Stimulated activated CD4-positive, alpha-beta T cell treated with anti-CD3 and anti-CD28 coated beads, Interleukin-12 subunit alpha, Interleukin-12 subunit beta, amount 100 ng/mL, for 4 hours (primary cell): Measurements from ENCODE around the gene D2HGDH.
A peak's percentile ranks its signal among the peaks of the same experiment; 100 is the strongest.
"Not testable (repeated sequence)": the region's sequence is repeated elsewhere in the genome, so short reads cannot be mapped to it uniquely, and the experiment has no call there.

Experiments used
- DNase-seq: peaks from one replicate; pipeline ENCODE4 v3.0.0-alpha.2; 2020

D2HGDH gene

DNA sequence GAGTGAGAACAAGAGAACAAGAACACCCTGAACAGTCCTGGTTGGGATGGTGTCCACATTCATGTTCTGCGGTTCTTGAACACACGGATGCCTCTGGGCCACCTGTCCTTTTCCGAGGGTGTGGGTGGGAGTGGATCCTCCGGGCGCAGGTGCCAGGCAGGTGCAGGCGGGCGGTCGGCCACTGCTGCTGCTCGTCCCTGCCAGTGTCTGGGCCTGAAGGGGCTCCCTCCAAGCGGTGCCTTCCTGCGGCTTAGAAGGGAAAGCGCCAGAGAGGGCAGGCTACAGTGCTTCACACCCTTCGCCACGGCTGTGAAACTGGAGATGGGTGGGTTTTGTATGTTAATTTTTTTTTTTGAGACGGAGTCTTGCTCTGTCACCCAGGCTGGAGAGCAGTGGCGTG, 8.0 kb upstream of the D2HGDH start:
- no peak for DNase-seq

DNA sequence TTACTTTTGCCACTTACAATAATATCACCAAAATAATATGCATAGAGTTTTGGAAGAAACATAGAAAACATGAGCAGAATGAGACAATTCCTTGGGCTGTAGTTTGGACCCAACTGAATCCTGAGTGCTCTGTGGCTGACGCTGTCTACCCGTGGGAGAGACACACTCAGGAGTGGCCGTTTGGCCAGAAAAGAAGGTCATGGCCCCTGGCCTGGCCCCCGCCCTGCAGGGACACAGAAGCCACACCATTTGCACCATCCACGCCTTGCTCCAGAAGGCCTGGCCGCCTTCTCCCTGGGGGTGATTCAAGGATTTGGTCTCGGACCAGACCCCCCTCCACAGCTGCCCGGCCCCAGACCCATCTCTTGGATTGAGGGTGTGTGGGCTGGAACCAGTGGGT, 6.4 kb upstream of the D2HGDH start:
- no peak for DNase-seq

DNA sequence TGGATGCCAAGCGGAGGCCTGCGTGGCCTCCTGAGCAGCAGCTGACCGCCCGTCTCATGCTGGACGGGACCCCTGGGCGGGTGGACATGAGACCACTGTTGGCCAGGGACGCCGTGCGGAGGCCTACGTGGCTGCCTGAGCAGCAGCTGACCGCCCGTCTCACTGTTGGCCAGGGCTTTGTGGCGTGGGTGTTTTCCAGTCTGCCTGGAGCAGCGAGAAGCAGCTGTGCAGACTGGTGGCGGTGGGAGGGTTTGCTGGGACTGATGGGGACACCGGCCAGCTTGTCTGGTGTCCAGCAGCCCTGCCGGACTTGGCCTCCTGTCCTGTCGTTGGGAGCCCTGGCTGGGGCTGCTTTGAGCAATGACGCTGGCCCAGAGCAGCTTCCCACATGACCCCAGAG, 5.8 kb upstream of the D2HGDH start:
- no peak for DNase-seq

DNA sequence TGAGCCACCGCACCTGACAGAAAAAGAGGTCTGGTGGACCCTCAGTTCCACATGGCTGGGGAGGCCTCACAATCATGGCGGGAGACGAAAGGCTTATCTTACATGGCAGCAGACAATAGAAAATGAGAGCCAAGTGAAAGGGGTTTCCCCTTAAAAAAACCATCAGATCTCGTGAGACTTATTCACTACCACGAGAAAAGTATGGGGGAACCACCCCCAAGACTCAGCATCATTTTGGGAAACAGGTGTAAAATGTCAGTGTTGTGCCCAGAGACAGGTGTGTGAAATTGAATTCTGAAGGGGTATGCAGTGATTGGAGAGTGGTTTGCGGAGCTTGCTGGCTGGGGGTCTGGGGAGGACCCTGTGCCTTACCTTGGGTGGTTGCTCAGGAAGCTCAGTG, 4.6 kb upstream of the D2HGDH start:
- no peak for DNase-seq

DNA sequence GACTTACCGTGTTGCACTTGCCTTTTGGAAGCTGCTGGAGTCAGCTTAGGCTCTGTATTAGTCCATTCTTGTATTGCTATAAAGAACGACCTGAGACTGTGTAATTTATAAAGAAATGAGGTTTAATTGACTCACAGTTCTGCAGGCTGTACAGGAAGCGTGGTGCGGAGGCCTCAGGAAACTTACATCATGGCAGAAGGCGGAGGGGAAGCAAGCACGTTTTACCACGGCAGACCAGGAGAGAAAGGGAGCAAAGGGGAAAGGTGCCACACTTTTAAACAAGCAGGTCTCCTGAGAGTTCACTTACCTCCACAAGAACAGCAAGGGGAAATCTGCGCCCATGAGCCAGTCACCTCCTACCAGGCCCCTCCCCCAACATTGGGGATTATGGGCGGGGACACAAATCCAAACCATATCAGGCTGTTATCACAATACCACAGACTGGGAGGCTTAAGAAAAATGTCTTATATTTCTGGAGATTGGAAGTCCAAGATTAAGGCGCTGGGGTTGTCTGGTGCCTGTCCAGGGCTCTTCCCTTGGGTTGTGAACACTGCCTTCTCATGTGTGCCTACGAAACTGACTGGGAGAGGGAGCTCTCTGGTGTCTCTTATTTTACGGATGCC, 3.6 kb upstream of the D2HGDH start:
- no peak for DNase-seq

DNA sequence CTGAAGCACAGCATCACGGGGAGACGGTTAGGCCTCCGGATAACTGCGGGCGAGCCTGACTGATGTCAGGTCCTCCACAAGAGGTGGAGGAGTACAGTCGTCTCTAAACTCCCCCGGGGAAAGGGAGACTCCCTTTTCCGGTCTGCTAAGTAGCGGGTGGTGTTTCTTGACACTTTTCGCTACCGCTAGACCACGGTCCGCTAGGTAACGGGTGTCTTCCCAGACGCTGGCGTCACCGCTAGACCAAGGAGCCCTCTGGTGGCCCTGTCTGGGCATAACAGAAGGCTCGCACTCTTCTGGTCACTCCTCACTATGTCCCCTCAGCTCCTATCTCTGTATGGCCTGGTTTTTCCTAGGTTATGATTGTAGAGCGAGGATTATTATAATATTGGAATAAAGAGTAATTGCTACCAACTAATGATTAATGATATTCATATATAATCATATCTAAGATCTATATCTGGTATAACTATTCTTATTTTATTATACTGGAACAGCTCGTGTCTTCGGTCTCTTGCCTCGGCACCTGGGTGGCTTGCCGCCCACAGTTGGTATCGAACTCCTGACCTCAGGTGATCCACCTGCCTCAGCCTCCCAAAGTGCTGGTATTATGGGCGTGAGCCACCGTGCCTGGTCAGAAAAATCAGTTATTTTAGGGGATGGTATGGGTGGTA, 1.8 kb upstream of the D2HGDH start:
- peak; percentile 52 for DNase-seq

DNA sequence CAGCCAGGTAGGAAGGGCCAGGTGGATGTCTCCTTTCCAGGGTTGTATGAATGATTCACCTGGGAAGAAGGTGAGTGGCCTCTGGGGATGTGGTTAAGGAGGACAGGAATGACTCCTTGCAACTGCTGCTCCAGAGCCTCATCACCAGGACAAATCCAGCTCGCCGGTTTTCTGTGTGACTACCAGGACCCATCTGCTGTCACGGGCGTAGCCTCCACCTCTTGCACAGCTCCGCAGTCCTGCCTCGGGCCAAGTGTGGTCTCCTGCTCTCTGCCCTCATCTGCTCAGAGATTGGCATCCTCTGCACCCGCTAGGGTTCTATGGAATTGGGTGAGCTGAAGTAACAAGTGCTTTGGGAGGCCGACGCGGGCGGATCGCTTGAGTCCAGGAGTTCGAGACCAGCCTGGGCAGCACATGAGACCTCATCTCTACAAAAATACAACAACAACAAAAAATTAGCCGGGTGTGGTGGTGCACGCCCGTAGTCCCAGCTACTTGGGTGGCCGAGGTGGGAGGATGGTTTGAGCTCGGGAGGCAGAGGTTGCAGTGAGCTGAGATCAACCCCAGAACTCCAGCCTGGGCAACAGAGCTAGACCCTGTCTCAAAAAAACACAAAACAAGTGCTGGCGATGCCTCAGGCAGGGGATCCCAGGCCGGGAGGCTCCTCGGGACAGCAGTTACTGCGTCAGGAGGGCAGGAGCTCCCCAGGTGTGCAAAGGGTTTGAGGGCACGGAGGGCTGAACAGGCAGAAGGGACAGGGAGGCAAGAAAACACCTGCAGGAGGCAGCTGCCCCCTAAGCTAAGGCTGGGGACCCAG, 831 bp upstream of the D2HGDH start:
- DNase-seq, result no peak

DNA sequence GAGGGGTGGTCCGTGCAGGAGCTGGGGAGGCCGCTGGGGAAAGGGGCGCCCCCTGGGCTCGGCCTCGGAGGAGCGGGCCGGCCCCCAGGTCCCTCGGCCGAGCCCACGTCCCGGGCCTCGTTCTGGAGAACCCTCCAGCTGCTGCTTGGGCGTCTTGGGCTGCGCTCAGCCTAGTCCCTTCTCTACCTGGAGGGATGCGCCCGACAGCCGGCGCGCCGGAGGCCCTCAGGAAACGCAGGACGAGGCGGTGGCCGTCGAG, 293 bp upstream of the D2HGDH start:
- no peak for DNase-seq

DNA sequence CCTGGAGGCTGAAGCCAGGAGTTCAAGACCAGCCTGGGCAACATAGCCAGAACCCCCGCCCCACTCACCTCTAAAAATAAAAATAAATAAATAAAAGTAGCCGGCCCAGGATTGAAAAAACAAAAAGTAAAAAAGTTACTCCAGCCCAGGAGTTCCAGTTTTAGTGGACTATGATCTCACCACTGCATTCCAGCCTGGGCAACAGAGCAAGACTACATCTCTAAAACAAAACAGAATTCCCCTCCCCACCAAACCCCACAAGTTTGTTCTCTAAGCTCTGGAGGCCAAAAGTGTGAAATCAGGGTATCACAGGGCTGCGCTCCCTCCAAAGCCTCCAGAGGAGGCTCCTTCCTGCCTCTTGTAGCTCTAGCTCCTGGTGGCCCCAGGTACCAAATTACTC, 1.7 kb downstream of the D2HGDH start:
- no peak for DNase-seq

DNA sequence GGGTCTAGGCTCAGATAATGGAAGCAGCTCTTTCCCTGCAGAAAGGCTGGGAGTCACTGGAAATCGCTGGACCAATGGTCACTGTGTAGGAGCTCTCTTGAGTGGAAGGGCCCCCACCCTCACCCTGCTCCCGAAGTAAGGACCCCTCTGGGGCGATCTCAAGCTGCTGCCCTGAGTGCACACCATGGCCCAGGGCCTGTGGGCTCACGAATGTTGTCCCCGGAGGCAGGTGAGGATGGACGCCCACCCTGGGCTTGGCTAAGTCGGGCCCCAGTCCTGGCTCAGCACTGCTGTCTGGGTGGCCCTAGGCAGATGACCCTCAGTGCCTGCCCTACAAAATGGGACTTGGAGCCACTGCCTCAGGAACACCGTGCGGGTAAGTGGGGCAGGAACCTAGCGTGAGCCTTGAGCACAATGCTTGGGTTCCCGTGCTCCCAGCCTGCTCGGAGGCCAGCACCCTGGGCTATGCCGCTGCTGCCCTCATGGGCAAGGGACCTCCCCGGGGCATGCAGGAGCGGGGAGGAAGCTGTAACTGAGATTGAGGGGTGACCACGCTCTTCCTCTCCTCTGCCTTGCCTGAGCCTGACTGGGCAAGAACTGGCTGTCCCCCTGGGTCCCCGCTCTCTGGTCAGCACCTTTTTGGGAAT, 3.7 kb downstream of the D2HGDH start:
- no peak for DNase-seq

DNA sequence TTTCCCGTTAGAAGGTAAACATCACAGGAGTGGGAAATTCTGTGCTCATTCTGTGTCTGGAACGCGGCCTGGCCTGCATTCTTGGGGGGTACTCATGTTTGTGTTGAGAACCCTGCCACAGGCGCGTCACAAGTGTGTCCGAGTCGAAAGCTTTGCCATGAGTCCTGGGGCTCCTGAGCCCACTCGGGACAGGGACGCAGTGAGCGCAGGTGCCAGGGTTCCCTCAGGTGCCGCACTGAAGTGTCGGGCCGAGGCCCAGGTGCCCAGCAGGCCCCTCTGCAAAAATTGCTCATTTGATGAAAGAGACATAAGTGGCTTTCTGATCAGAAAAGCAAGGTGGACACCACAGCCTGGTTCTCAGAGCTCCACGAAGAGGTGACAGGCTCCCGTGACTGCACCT, 4.7 kb downstream of the D2HGDH start:
- DNase-seq, result no peak

DNA sequence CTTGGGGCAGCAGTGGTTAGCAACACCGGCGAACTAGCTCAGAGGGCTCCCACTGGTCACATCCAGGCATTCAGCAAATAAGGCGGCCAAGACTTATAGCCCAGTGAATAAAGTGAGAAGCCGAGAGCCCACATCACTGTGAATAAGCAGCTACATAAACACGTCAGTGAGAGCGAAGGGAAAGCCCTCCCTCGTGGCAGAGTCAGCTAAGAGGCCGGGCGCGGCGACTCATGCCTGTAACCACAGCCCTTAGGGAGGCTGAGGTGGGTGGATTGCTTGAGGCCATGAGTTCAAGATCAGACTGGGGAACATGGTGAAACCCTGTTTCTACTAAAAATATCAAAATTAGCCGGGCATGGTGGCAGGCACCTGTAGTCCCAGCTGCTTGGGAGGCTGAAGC, 5.2 kb downstream of the D2HGDH start:
- DNase-seq, result peak; percentile 51

DNA sequence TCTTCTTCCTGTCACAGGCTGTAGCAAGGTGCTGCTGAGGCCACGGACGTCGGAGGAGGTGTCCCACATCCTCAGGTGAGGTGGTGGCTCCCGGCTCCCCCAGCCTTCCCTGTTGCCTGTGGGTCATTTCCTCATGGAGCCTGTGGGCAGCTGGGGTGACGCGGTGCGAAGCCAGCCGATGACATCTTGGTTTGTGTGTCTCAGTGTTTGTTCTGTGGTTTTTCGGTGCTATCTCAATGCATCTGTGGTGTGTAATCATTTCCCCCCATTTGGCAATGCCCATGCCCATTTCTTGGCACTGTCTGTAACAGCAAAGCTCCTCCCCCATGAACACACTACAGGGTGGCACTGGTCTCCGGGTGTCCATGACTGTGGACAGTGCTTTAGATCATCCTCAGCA, 6.6 kb downstream of the D2HGDH start:
- no peak for DNase-seq

DNA sequence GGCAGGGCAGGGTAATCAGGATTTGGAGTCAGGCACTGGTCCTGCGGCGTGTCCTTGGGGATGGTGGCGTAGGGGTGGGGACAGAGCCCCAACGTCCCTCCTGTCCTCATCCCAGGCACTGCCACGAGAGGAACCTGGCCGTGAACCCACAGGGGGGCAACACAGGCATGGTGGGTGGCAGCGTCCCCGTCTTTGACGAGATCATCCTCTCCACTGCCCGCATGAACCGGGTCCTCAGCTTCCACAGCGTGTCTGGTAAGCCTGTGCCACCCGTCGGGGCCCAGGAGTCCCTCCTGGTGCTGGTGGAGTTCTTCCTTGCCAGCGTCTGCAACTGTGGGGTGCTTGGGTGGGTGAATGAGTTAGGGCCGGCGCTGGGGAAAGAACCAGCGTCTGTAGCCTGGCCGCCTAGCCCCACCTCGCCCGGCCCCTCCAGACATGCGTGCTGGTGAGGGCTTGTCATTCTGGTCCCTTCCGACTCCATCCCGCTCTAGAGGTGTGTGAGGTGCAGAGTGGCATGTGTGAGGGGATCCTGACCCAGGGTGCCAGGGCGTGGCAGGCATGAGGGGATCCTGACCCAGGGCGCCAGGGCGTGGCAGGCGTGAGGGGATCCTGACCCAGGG, 8.0 kb downstream of the D2HGDH start:
- no peak for DNase-seq

DNA sequence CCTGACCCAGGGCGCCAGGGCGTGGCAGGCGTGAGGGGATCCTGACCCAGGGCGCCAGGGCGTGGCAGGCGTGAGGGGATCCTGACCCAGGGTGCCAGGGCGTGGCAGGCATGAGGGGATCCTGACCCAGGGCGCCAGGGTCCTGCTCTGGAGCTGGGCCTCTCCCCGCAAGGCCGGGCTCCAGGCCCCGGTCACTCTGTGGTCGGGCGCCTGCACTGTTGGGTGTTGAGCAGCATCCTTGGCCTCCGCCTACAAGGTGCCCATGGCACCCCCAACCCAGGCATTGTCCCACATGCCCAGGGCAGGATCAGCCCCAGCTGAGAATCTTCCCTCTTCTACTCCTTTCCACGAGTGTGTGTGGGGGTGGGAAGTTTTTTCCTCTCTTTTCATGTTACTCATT, 8.6 kb downstream of the D2HGDH start:
- DNase-seq, result not testable (repeated sequence)

DNA sequence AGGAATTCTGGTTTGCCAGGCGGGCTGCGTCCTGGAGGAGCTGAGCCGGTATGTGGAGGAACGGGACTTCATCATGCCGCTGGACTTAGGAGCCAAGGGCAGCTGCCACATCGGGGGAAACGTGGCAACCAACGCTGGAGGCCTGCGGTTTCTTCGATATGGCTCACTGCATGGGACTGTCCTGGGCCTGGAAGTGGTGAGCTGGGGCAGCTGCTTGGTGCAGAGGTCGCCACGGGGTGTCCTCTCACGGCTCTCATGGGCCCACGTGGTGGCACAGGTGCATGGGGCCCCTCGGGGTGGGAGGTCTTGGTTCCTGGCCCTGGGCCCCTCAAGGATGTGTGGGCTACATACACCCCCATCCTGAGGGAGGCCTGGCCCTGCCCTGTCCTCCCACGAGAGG, 9.2 kb downstream of the D2HGDH start:
- no peak for DNase-seq

DNA sequence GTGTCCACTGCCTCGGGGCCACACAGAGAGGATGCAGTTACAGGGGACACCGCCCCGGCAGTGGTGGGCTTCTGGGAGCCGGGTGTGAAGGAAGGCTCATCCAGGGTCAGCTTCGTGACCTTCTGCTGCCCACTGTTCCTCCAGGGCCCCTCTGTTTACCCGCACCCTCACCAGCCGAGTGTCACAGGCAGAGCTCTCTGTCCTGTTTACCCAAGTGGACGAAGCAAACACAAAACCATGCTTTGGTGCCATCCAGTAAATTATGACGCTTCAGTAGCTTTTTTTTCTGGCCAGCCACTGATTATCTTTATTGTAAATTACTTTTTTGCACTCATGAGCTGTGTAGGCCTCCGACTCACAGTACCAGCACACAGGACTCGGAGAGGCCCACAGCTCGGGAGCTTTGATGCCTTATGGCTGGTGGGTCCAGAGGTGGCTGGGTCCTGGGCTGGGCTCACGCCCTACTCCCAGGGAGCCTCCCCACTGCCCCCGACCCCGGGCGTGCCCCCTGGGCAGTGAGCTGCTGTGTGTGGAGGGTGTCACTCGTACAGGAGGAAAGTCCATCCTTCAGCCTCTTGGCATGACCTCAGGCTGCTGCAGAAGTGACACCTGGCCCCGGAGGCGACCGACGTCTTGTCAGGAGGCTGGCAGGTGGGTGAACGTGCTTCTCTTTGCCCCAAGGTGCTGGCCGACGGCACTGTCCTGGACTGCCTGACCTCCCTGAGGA, 9.8 kb downstream of the D2HGDH start:
- DNase-seq, result no peak

DNA sequence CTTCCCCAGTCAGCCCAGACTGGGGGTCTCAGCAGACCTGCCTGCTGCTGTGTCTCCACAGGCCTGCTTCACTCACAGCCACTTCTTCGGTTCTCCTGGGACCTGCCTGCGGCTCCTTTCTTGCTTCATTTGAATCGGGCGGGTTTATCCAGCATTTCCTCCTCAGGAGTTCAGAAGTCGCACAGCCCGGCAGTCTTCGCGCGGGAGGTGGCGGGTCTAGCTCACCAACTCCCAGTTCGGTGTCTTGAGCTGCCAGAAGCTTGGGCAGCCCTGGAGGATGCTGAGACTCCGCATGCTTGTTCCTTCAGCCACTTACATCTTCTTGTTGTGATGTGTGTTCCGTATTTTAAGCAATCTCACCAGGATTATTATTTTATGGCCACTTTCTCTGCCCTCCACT, 10.8 kb downstream of the D2HGDH start:
- no peak for DNase-seq

DNA sequence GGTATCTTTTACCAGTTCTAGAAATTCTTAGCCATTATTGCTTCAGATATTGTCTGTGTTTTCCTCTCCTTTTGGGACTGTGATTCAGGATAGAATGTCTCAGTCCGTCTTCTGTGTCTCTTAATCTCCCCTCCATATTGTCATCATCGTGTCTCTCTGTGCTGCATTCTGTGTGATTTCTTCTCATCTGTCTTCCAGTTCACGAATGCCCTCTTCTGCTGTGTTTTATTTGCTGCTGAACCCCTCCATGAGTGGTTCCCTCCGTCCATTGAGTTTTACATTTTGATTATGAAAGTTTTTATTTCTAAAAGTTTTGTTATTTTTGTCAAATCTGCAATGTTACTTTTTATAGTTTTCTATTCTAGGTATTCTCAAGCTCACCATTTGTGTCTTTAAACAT, 11.7 kb downstream of the D2HGDH start:
- DNase-seq, result no peak

DNA sequence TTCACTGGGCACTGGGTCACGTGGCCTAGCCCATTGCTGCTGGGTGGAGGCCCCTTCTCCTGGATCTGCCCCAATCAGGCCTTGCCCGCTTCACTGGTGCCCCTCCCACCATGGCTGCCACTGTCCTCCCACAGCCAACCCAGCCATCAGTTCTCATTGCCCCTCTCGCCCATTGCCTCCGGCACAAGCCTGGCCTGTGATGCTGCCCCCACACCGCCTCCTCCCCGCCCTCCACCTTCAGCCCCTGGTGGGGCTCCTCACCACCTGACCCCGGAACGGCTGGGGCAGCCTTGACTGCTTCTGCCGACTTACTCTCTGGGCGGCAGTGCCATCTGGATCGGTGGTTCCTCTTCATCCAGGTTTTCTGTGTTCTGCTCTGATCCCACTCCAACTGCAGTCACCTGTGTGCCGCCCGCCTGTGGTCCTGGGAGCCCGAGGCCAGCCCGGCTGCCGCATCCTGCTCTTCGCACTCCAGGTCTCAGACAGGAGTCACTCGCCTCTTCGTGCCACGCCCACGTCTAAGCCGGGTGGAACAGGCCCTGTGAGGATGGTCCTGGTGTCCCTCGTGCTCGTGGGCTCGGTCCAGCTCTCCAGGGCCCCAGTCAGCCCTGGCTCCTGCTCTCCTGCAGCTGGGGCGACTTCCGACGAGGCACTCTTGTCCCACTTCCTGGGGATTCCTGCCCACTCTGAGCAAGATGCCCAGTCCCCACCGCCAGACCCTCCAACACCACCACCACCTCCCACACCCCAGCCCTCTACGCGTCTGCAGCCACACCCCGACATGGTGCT, 14.2 kb downstream of the D2HGDH start:
- DNase-seq, result no peak

DNA sequence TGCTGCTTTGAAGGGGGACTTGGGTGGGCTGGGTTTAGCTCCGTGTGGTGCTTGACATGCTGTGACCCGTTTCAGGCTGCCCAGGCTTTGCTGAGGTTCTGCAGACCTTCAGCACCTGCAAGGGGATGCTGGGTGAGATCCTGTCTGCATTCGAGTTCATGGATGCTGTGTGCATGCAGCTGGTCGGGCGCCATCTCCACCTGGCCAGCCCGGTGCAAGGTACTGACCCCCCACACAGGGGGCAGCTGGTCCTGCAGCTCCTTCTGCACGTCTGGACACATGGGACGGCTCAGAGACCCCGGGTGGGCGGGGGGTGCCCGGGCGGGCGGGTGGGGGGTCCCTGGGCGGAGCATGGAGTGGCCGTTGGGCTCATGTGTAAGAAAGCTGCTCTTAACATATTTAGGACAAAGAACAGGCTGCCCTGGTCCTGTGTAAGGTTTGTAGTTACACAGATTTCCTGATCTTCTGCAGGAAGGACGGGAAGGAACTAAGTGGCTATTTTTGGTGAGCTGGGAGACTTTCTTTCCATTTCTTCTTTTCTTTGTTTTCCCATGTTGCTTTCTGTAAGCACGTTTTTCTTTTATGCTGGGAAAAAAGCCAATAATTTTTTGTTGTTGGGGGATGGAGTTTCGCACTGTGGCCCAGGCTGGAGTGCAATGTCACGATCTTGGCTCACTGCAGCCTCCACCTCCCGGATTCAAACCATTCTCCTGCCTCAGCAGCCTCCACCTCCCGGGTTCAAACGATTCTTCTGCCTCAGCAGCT, 15.8 kb downstream of the D2HGDH start:
- DNase-seq, result no peak
